ENCODE results near the gene YBX1. TPM values are rescaled to one million over a fixed set of nuclear protein-coding genes. Genes with fewer than 3 reads are reported as not detected.
"Not testable (repeated sequence)": the region's sequence is repeated elsewhere in the genome, so short reads cannot be mapped to it uniquely, and the experiment has no call there.

The YBX1 gene
- 439 TPM for total RNA-seq

GRCh38 chr1:42681741-42682483 lies at the start of gene YBX1:
Gene YBX1 (plus strand): TSS chr1:42682418. CDS start chr1:42682566, 148 bp downstream.
- intact Hi-C loops (cut with DNase I): loop anchor here (5.0 kb wide), 1 partner anchor 75 kb away; no protein-coding TSS in a partner anchor
- DNase-seq (ENCODE audit: low spot score) (peak; percentile 98), ATAC-seq (peak; percentile 99)

DNA sequence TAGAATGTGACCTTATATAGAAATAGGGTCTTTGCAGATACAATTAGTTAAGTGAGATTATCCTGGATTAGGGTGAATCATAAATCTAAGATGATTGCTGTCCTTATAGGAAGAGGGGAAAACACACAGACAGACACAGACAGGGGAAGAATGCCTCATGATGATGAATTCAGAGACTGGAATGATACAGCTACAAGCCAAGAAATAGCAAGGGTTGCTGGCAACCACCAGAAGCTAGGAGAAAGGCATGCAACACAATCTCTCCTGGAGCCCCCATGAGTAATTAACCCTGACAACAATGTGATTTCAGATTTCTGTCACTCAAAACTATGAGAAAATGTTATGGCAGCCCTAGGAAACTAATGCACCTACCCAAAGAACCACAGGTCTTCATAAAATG lies 43.1 kb upstream of the YBX1 start:
- no peak for ATAC-seq
- intact Hi-C loops (cut with DNase I): no loop called here
- DNase-seq (ENCODE audit: low spot score): no peak

GRCh38 chr1:42646056-42646455 lies 36.2 kb upstream of the YBX1 start:
- no peak for ATAC-seq
- intact Hi-C loops (cut with DNase I): no loop called here
- no peak for DNase-seq (ENCODE audit: low spot score)

DNA sequence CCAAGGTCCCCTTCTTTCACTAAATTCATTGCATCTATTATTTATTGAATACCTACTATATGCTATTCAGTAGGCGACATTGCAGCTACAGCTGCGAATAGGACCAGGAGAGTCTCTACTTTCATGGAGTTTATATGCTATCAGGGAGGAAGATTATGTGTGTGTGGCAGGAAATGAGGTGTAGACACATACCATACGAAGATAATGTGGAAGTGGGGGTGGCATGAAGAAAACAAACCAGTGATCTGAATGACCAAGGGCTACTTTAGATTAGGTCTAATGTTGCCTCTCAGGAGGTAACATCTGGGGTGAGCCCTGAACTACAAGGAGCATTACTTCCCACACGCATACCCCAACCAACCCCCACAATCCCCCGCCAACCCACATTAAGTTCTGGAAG lies 25.0 kb upstream of the YBX1 start:
- DNase-seq (ENCODE audit: low spot score) (no peak), ATAC-seq (no peak)
- intact Hi-C loops (cut with DNase I): no loop called here

DNA sequence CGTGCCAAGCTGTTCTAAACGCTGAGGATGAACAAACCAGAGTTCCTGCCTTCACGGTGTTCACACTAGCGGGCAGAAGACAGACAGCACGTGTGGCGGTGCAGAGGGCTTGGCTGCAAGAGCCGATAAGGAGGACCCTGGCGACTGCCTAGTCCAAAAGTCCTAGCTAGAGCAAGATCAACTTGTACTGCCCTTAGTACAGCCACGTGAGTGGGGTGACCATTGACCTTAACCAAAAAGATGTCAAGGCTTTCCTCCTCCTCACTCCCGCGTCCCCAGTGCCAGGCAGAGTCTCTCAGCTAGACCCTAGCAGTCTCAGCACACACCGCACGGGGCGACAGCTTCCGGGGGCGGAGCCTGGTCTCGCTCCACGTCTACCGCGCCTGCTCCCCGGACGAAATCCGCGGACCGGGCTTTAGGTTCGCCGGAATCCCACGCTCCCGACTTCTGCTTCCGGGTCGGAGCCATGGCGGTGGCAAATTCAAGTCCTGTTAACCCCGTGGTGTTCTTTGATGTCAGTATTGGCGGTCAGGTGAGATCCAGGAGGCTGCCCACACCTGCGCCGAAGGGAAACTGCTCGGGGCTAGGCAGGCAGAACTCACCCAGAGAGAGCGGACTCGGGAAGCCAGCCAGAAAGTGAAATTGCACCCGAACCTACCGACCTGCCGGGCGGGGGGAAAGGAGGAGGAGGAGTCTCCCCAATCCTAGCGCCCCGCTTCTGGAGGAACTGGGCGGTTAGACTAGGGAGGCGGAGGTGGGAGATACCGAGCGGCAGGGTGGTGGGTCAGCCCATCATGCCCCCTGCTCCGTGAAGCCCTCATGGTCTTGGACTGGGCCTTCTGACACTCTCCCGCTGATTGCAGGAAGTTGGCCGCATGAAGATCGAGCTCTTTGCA lies 24.0 kb upstream of the YBX1 start, which contains the start of gene PPIH:
PPIH (plus strand) TSS at position 443 of the 896 bp plus-strand sequence; CDS start at position 467, 24 bp downstream.
- DNase-seq (ENCODE audit: low spot score): peak; percentile 96
- peak; percentile 100 for ATAC-seq
- intact Hi-C loops (cut with DNase I): no loop called here

DNA sequence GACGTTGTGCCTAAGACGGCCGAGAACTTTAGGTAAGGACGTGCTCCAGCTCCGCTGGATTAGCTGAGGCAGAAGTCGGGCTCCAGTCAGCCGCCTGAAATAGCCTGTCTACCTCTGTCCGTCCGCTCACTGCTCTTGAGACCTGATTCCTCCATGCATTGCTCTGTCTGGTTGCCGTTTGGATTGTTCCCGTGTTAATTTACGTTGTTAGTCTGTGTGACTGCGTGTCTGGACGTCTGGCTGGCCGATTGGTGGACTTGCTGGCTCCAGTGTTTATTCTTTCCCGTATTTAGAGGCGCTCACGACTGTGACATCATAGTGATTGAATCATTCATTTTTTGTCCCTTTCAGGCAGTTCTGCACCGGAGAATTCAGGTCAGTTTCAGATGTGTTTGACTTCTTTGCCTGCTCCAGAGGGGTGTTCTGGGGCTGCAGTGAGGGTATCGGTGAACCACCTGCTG lies 23.3 kb upstream of the YBX1 start:
- DNase-seq (ENCODE audit: low spot score) (no peak), ATAC-seq (no peak)
- intact Hi-C loops (cut with DNase I): no loop called here

DNA sequence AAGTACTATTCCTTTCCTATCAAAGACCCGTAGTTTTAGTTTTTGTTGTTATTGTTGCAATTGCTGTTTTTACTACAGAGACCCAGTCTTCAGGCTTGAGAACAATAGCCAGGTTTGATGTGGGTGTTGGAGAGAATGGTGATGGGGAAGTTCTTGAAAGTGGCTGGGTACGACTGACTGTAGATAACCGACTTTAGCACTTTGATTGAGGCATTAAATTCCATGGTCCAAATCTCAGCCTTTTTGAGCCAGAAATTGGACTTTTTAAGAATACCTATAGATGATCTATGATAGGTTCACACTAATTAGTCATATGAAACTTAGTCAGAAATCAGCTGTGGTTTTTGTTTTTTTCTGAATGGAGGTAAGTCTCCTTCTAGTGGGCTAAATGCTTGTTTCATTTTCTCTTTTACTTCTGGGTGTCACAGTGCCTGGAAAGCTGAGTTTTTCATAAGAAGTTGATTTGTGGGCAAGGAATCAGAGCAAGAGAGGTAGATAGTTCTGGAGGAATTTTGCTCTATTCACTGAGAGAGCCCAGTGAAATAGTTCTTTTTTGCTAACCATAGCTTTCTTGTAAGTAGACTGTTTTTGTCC lies 21.2 kb upstream of the YBX1 start:
- intact Hi-C loops (cut with DNase I): loop anchor here (10.0 kb wide), 1 partner anchor 84 kb away; the partner anchor contains the start of gene CLDN19
- ATAC-seq (no peak), DNase-seq (ENCODE audit: low spot score) (no peak)

- intact Hi-C loops (cut with DNase I): loop anchor here (10.0 kb wide), 1 partner anchor 75 kb away; the partner anchor contains the start of gene CLDN19
- ATAC-seq: no peak
- DNase-seq (ENCODE audit: low spot score): no peak
These were observed 12.3 kb upstream of the YBX1 start for GRCh38 chr1:42669936-42670335.

- DNase-seq (ENCODE audit: low spot score) (no peak), ATAC-seq (no peak)
- intact Hi-C loops (cut with DNase I): no loop called here
These were observed 11.8 kb upstream of the YBX1 start for GRCh38 chr1:42670425-42670824.

DNA sequence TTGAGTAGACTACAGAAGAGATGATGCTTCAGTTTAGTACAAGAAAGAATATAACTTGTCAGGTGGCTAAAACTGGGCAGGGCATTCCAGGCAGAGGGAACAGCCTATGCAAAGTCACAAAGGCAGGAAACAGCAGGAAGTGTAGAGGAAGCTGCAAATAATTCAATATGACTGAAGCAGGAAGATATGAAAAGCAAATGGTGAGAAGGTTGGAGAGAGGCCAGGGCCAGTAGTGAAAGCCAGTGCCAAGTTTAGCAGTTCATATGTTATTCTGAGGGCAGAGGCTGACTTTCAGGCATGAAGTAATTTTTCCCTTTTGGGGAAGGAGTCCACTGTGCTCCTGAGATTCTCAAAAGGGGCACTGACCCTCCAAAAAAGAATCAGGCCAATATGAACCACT lies 8.0 kb upstream of the YBX1 start:
- no peak for DNase-seq (ENCODE audit: low spot score)
- ATAC-seq: no peak
- intact Hi-C loops (cut with DNase I): no loop called here

DNA sequence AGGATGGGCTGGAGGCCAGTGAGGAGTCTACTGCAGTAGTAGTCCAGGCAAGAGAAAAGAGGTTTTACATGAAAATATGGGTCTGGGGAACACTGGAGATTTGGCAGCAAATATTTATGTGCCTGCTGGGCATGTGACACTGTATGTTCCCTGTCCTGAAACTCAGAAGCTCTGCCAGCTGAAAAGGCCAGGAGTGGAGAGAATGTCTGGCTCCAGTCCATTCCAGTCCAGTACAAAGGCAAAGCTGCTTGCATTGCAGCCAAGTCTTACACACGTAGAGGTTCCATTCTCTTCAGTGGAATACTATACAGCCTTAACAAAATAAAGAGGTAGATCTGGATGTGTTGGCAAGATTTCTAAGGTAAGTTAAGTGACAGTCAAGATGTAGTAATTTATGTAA lies 7.5 kb upstream of the YBX1 start:
- DNase-seq (ENCODE audit: low spot score): no peak
- intact Hi-C loops (cut with DNase I): no loop called here
- ATAC-seq: no peak

GRCh38 chr1:42675467-42675866 lies 6.8 kb upstream of the YBX1 start:
- ATAC-seq: no peak
- intact Hi-C loops (cut with DNase I): no loop called here
- DNase-seq (ENCODE audit: low spot score): no peak

- ATAC-seq (no peak), DNase-seq (ENCODE audit: low spot score) (no peak)
- intact Hi-C loops (cut with DNase I): no loop called here
These were observed 5.6 kb upstream of the YBX1 start for GRCh38 chr1:42676534-42677087.

GRCh38 chr1:42679364-42679983 lies 2.7 kb upstream of the YBX1 start:
- ATAC-seq: no peak
- intact Hi-C loops (cut with DNase I): no loop called here
- DNase-seq (ENCODE audit: low spot score): no peak

DNA sequence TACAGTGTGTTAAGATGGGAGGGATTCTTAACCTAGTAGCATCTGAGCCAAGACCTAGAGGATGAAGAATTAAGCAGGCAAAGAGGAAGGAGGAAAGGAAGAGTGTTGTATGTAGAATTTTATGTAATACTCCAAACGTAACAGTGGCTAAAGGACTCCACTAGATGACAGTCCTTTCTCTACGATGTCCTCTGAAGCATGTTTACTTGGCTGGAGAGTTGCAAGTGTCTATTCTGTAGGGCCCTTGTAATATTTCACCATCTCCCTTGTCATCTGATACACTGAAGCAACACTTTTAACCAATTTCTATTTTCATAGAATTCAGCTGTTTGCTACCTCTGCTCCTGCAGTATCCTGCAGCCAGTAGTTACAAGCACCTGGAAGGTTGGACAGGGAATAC lies 2.2 kb upstream of the YBX1 start:
- intact Hi-C loops (cut with DNase I): loop anchor here (5.0 kb wide), 1 partner anchor 77 kb away; no protein-coding TSS in a partner anchor
- no peak for ATAC-seq
- DNase-seq (ENCODE audit: low spot score): no peak

GRCh38 chr1:42680921-42681683 lies 1.1 kb upstream of the YBX1 start:
- no peak for DNase-seq (ENCODE audit: low spot score)
- ATAC-seq: no peak
- intact Hi-C loops (cut with DNase I): loop anchor here (5.0 kb wide), 1 partner anchor 76 kb away; no protein-coding TSS in a partner anchor

DNA sequence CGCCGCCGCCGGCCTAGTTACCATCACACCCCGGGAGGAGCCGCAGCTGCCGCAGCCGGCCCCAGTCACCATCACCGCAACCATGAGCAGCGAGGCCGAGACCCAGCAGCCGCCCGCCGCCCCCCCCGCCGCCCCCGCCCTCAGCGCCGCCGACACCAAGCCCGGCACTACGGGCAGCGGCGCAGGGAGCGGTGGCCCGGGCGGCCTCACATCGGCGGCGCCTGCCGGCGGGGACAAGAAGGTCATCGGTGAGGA lies 193 bp downstream of the YBX1 start:
- intact Hi-C loops (cut with DNase I): loop anchor here (5.0 kb wide), 1 partner anchor 75 kb away; no protein-coding TSS in a partner anchor

More for the DNA sequence above, 193 bp downstream of the YBX1 start:
- DNase-seq (ENCODE audit: low spot score); ATAC-seq: not testable (repeated sequence)
